Liver (tissue), 9 donors: ENCODE results near the gene KRT71. TPM values are rescaled to one million over a fixed set of nuclear protein-coding genes. Genes with fewer than 3 reads are reported as not detected.
A peak's percentile ranks its signal among the peaks of the same experiment; 100 is the strongest.

Experiments used
- DNase-seq: peaks from one replicate; pipeline ENCODE4 v3.0.0-alpha.2; 2017; ENCODE audit warnings: low spot score
- H3K27ac ChIP-seq, 2 donors: one replicate each; pipeline ENCODE4 v1.7.0; 2013; ENCODE audit warnings: inconsistent platforms in 2 of 2, low read length in 2 of 2, control low read depth in 1 of 2, low read depth in 1 of 2, mild to moderate bottlenecking in 1 of 2
- H3K27me3 ChIP-seq, 4 donors: one replicate each; pipeline versions ENCODE4 v1.6.1 to v1.7.0; 2013; ENCODE audit warnings: low read length in 3 of 4, inconsistent platforms in 1 of 4, mild to moderate bottlenecking in 1 of 4, moderate library complexity in 1 of 4; ENCODE audit not compliant: control insufficient read depth in 4 of 4, insufficient read depth in 4 of 4
- H3K36me3 ChIP-seq, 4 donors: one replicate each; pipeline versions ENCODE4 v1.6.1 to v1.7.0; 2013; ENCODE audit warnings: low read length in 3 of 4, mild to moderate bottlenecking in 3 of 4, low read depth in 1 of 4, moderate library complexity in 1 of 4; ENCODE audit not compliant: control insufficient read depth in 4 of 4, insufficient read depth in 3 of 4
- H3K4me1 ChIP-seq, 4 donors: one replicate each; pipeline versions ENCODE4 v1.6.1 to v1.7.0; 2013; ENCODE audit warnings: low read length in 3 of 4, mild to moderate bottlenecking in 3 of 4, moderate library complexity in 1 of 4; ENCODE audit not compliant: control insufficient read depth in 4 of 4, insufficient read depth in 4 of 4
- H3K4me3 ChIP-seq, 3 donors: one replicate each; pipeline versions ENCODE4 v1.6.1 to v1.7.0; 2013; ENCODE audit warnings: low read length in 3 of 3, control low read depth in 1 of 3, low read depth in 1 of 3, mild to moderate bottlenecking in 1 of 3
- H3K9ac ChIP-seq, 2 donors: one replicate each; pipeline ENCODE4 v1.7.0; 2013; ENCODE audit warnings: low read length in 2 of 2, mild to moderate bottlenecking in 2 of 2, moderate library complexity in 2 of 2, control low read depth in 1 of 2, low read depth in 1 of 2
- H3K9me3 ChIP-seq, 4 donors: one replicate each; pipeline versions ENCODE4 v1.6.1 to v1.7.0; 2013; ENCODE audit warnings: low read length in 3 of 4; ENCODE audit not compliant: control insufficient read depth in 4 of 4
- ATF3 ChIP-seq: IDR thresholded peaks from 2 replicates; pipeline ENCODE4 v1.6.1; 2016; ENCODE audit warnings: antibody characterized with exemption
- CTCF ChIP-seq: fragments of 150-350 bp; IDR thresholded peaks from 2 replicates; pipeline ENCODE4 v1.5.1; 2017; ENCODE audit warnings: improper control_type of control experiment, low read depth, low read length; ENCODE audit not compliant: missing input control
- EGR1 ChIP-seq, 2 donors: IDR thresholded peaks; 2 replicates each; pipeline ENCODE4 v1.6.1; 2016 to 2018; ENCODE audit warnings: antibody characterized with exemption in 2 of 2, low read depth in 2 of 2
- FOXA1 ChIP-seq: IDR thresholded peaks from 2 replicates; pipeline ENCODE4 v1.6.1; 2016; ENCODE audit warnings: antibody characterized with exemption
- FOXA2 ChIP-seq: IDR thresholded peaks from 2 replicates; pipeline ENCODE4 v1.6.1; 2016; ENCODE audit warnings: antibody characterized with exemption
- GABPA ChIP-seq, 2 donors: IDR thresholded peaks in 1 of 2; conservative IDR thresholded peaks in 1 of 2; 2 replicates each; pipeline ENCODE4 v1.6.1; 2016; ENCODE audit warnings: antibody characterized with exemption in 2 of 2, mild to moderate bottlenecking in 1 of 2, moderate library complexity in 1 of 2
- HNF4A ChIP-seq, 2 donors: conservative IDR thresholded peaks; 2 replicates each; pipeline ENCODE4 v1.6.1; 2016; ENCODE audit warnings: antibody characterized with exemption in 2 of 2, mild to moderate bottlenecking in 2 of 2
- HNF4G ChIP-seq: IDR thresholded peaks from 2 replicates; pipeline ENCODE4 v1.6.1; 2016; ENCODE audit warnings: antibody characterized with exemption
- JUND ChIP-seq, 2 donors: IDR thresholded peaks; 2 replicates each; pipeline ENCODE4 v1.6.1; 2016; ENCODE audit warnings: antibody characterized with exemption in 2 of 2
- MAX ChIP-seq: IDR thresholded peaks from 2 replicates; pipeline ENCODE4 v1.6.1; 2016; ENCODE audit warnings: antibody characterized with exemption
- NR2F2 ChIP-seq: IDR thresholded peaks from 2 replicates; pipeline ENCODE4 v1.6.1; 2016; ENCODE audit warnings: antibody characterized with exemption
- RAD21 ChIP-seq, 2 donors: IDR thresholded peaks; 2 replicates each; pipeline ENCODE4 v1.6.1; 2016; ENCODE audit warnings: antibody characterized with exemption in 2 of 2, mild to moderate bottlenecking in 2 of 2
- RXRA ChIP-seq, 2 donors: IDR thresholded peaks; 2 replicates each; pipeline ENCODE4 v1.6.1; 2017 to 2018; ENCODE audit warnings: antibody characterized with exemption in 2 of 2, mild to moderate bottlenecking in 1 of 2
- SP1 ChIP-seq: IDR thresholded peaks from 2 replicates; pipeline ENCODE4 v1.6.1; 2018; ENCODE audit warnings: antibody characterized with exemption, mild to moderate bottlenecking
- YY1 ChIP-seq: IDR thresholded peaks from 2 replicates; pipeline ENCODE4 v1.6.1; 2016; ENCODE audit warnings: antibody characterized with exemption, mild to moderate bottlenecking
- WGBS: extraction: QIAGEN DNeasy Blood & Tissue Kit; methylation state at CpG from one replicate; pipeline ENCODE4 v1.1.7; 2013; 5-methylcytosine and 5-hydroxymethylcytosine counted together
- polyA plus RNA-seq, 2 donors: library from polyadenylated mRNA; stranded (reverse) in 1 of 2; unstranded in 1 of 2; fragments of 200-250 nt in 1 of 2; fragments of >200 nt in 1 of 2; fragmentation: Nextera tagmentation in 1 of 2; extraction: Ambion mirVana in 1 of 2; gene quantifications; one replicate each; pipeline versions ENCODE4 v1.2.1 to v1.2.3, GENCODE V29; 2013 to 2015
- total RNA-seq, 2 donors: library from RNA; depleted of rRNA; stranded (reverse); fragments of >200 nt; gene quantifications; one replicate each; pipeline ENCODE4 v1.2.3, GENCODE V29; 2014
- TF ChIP-seq, protein P1 (sequence below): IDR thresholded peaks from 2 replicates; pipeline ENCODE4 v1.6.1; 2016; ENCODE audit warnings: antibody characterized with exemption
- TF ChIP-seq, protein P2 (sequence below): IDR thresholded peaks from 2 replicates; pipeline ENCODE4 v1.6.1; 2016; ENCODE audit warnings: antibody characterized with exemption, mild to moderate bottlenecking
- donor health status: healthy.
- donor health status: healthy.
- donor health status: healthy.
- donor health status: healthy.
- donor health status: healthy.

Gene KRT71
- total and polyA plus RNA-seq, 4 donors, result not detected

GRCh38 chr12:52564582-52564981 is 11.6 kb upstream of the KRT71 start:
- Histone ChIP-seq H3K9ac (no peak overlapping the region), H3K27ac (no peak overlapping the region), H3K9me3 (no peaks in the 10 kb centered on the region), H3K4me1 (peaks cover 0 to 6% (median 0%) of the 10 kb centered on the region in 4 donors), H3K27me3 (no peaks in the 10 kb centered on the region), H3K36me3 (no peaks in the 10 kb centered on the region), H3K4me3 (no peak overlapping the region)
- TF ChIP-seq HNF4A (conservative IDR thresholded peaks at IDR 0.05) (no peak), FOXA1 (no peak), YY1 (no peak), FOXA2 (no peak), JUND (IDR thresholded peaks at IDR 0.05) (no peak), HNF4G (no peak)
- TF ChIP-seq, protein P1, sequence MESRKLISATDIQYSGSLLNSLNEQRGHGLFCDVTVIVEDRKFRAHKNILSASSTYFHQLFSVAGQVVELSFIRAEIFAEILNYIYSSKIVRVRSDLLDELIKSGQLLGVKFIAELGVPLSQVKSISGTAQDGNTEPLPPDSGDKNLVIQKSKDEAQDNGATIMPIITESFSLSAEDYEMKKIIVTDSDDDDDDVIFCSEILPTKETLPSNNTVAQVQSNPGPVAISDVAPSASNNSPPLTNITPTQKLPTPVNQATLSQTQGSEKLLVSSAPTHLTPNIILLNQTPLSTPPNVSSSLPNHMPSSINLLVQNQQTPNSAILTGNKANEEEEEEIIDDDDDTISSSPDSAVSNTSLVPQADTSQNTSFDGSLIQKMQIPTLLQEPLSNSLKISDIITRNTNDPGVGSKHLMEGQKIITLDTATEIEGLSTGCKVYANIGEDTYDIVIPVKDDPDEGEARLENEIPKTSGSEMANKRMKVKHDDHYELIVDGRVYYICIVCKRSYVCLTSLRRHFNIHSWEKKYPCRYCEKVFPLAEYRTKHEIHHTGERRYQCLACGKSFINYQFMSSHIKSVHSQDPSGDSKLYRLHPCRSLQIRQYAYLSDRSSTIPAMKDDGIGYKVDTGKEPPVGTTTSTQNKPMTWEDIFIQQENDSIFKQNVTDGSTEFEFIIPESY, result no peak
- no peak for DNase-seq
- 68% methylated on average over 1 of the region's 1 CpG for WGBS

DNA sequence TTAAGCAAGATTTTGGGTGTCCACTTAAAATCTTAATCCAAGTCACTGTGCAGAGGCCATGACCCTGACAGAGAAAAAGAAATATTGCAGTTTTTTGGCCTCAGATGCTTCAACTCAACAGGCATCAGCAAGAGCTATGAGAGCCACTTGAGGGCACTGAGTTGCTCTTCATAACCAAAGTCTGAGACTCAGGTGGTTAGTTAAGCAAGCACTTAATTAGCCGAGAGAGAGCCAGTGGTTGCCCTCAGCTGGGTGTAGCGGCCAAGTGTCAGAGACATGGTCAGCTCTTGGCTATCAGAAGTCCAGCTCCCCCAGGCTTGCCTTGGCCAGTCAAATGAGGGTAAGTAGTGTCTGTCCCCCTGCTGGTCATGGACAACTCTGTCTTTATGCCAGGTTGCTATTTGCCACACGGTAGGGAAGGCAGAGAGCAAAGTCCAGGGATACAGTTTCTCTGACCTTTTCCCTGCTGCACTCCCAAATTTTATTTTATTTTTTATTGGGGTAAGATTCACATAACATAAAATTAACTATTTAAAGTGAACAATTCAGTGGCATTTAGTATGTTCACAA is 9.0 kb upstream of the KRT71 start:
- TF ChIP-seq SP1 (peak; percentile 54), NR2F2 (no peak), HNF4G (peak; percentile 52), JUND (IDR thresholded peaks at IDR 0.05) (no peak), FOXA1 (no peak), RXRA (IDR thresholded peaks at IDR 0.05) (peak; percentile 10 to 28), EGR1 (IDR thresholded peaks at IDR 0.05; ENCODE audit: low read depth in 2 of 2) (no peak), MAX (no peak), HNF4A (conservative IDR thresholded peaks at IDR 0.05) (peak; percentile 78 to 88), GABPA (IDR thresholded peaks at IDR 0.05 in 1 of 2, conservative IDR thresholded peaks at IDR 0.05 in 1 of 2) (no peak), ATF3 (no peak), YY1 (no peak), CTCF (peak; percentile 31), RAD21 (IDR thresholded peaks at IDR 0.05) (peak; percentile 38 to 55)
- TF ChIP-seq, protein P2, sequence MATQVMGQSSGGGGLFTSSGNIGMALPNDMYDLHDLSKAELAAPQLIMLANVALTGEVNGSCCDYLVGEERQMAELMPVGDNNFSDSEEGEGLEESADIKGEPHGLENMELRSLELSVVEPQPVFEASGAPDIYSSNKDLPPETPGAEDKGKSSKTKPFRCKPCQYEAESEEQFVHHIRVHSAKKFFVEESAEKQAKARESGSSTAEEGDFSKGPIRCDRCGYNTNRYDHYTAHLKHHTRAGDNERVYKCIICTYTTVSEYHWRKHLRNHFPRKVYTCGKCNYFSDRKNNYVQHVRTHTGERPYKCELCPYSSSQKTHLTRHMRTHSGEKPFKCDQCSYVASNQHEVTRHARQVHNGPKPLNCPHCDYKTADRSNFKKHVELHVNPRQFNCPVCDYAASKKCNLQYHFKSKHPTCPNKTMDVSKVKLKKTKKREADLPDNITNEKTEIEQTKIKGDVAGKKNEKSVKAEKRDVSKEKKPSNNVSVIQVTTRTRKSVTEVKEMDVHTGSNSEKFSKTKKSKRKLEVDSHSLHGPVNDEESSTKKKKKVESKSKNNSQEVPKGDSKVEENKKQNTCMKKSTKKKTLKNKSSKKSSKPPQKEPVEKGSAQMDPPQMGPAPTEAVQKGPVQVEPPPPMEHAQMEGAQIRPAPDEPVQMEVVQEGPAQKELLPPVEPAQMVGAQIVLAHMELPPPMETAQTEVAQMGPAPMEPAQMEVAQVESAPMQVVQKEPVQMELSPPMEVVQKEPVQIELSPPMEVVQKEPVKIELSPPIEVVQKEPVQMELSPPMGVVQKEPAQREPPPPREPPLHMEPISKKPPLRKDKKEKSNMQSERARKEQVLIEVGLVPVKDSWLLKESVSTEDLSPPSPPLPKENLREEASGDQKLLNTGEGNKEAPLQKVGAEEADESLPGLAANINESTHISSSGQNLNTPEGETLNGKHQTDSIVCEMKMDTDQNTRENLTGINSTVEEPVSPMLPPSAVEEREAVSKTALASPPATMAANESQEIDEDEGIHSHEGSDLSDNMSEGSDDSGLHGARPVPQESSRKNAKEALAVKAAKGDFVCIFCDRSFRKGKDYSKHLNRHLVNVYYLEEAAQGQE, result no peak
- TF ChIP-seq, protein P1, result no peak
- H3K27ac ChIP-seq, result no peak overlapping the region
- H3K27me3 ChIP-seq, result no peaks in the 10 kb centered on the region
- no peaks in the 10 kb centered on the region for H3K9me3 ChIP-seq
- 44% methylated on average over 3 of the region's 3 CpGs for WGBS
- DNase-seq, result no peak
- H3K36me3 ChIP-seq, result no peaks in the 10 kb centered on the region
- no peak overlapping the region for H3K4me3 ChIP-seq
- no peak overlapping the region for H3K9ac ChIP-seq
- peaks cover 0 to 6% (median 0%) of the 10 kb centered on the region in 4 donors for H3K4me1 ChIP-seq
